Calu3 (cell line): ENCODE data around the gene CDC25C. TPM values are rescaled to one million over a fixed set of nuclear protein-coding genes. Genes with fewer than 3 reads are reported as not detected.

Experiments
- BruUV-seq: library from RNA; stranded (reverse); fragments of 400-500 nt; replicated peaks from 2 replicates; lab custom pipeline; 2021; lab: Mats Ljungman, UMichigan
- CTCF ChIA-PET: fragments of 300-600 bp; sonication (Branson Sonifier 250); formaldehyde crosslinking; loops from one replicate; lab custom pipeline; 2022; ENCODE audit warnings: antibody characterized with exemption; lab: Charles Lee
- DNase-seq: peaks from one replicate; pipeline ENCODE4 v3.0.0; 2022
- H3K27ac Mint-ChIP-seq: one replicate; pipeline ENCODE4 v1.8.0; 2022; ENCODE audit warnings: mixed read lengths; ENCODE audit not compliant: unreplicated experiment
- H3K27me3 Mint-ChIP-seq: one replicate; pipeline ENCODE4 v1.8.0; 2022; ENCODE audit warnings: mixed read lengths; ENCODE audit not compliant: unreplicated experiment
- H3K36me3 Mint-ChIP-seq: one replicate; pipeline ENCODE4 v1.8.0; 2022; ENCODE audit warnings: mild to moderate bottlenecking, moderate library complexity, mixed read lengths; ENCODE audit not compliant: insufficient read depth, unreplicated experiment
- H3K4me1 Mint-ChIP-seq: one replicate; pipeline ENCODE4 v1.8.0; 2022; ENCODE audit warnings: mild to moderate bottlenecking, low read depth, mixed read lengths; ENCODE audit not compliant: unreplicated experiment
- H3K4me3 Mint-ChIP-seq: one replicate; pipeline ENCODE4 v1.8.0; 2022; ENCODE audit warnings: mild to moderate bottlenecking, low read depth, moderate library complexity, mixed read lengths; ENCODE audit not compliant: unreplicated experiment
- H3K9me3 Mint-ChIP-seq: one replicate; pipeline ENCODE4 v1.8.0; 2022; ENCODE audit warnings: low read depth, mixed read lengths; ENCODE audit not compliant: unreplicated experiment
- intact Hi-C: fragments of 100-400 bp; cut with micrococcal nuclease; formaldehyde crosslinking; loops from one replicate; pipeline ENCODE4 v1.10.0; 2022; ENCODE audit not compliant: unreplicated experiment
- total RNA-seq: library from RNA; stranded (reverse); gene quantifications from 2 replicates; pipeline ENCODE4 v1.2.3, GENCODE V29; 2022
- TF ChIP-seq, protein P1 (sequence below): fragments of 200-600 bp; IDR thresholded peaks from one replicate; pipeline ENCODE4 v1.8.0; 2022; ENCODE audit warnings: antibody characterized with exemption; ENCODE audit not compliant: unreplicated experiment

Gene CDC25C
- total RNA-seq, 1 experiment from 2014 or later = 15.4 TPM

DNA sequence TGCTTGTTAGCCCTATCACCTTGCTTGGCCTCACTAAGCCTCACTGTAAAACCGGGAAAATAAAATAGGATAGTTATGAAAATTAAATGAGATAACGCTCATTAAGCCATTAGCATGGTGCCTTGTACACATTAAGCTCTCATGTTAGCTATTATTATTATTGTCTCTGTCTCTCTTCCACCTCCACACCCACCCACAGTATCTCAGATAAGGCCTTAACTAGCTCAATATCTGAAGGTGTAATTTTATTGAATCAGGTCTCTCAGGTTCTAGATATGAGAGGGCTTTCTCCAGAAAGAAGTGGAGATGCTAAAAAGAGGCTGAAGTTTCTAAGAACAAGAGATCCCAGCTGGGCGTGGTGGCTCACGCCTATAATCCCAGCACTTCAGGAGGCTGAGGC, 84.8 kb downstream of the CDC25C start:
- H3K27ac Mint-ChIP-seq = no peak overlapping the region
- H3K9me3 Mint-ChIP-seq = no peaks in the 10 kb centered on the region
- DNase-seq = no peak
- CTCF ChIA-PET = interaction anchor here (0.5 to 0.8 kb wide), 4 partner anchors 10 to 586 kb away, joined by 3 to 4 read pairs (median 3); no protein-coding TSS in a partner anchor
- no TSS peak for BruUV-seq
- TF ChIP-seq, protein P1, sequence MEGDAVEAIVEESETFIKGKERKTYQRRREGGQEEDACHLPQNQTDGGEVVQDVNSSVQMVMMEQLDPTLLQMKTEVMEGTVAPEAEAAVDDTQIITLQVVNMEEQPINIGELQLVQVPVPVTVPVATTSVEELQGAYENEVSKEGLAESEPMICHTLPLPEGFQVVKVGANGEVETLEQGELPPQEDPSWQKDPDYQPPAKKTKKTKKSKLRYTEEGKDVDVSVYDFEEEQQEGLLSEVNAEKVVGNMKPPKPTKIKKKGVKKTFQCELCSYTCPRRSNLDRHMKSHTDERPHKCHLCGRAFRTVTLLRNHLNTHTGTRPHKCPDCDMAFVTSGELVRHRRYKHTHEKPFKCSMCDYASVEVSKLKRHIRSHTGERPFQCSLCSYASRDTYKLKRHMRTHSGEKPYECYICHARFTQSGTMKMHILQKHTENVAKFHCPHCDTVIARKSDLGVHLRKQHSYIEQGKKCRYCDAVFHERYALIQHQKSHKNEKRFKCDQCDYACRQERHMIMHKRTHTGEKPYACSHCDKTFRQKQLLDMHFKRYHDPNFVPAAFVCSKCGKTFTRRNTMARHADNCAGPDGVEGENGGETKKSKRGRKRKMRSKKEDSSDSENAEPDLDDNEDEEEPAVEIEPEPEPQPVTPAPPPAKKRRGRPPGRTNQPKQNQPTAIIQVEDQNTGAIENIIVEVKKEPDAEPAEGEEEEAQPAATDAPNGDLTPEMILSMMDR = no peak
- H3K27me3 Mint-ChIP-seq = peaks cover 47% of the 10 kb centered on the region
- H3K4me1 Mint-ChIP-seq = no peaks in the 10 kb centered on the region
- intact Hi-C loops = no loop called here
- H3K36me3 Mint-ChIP-seq = no peaks in the 10 kb centered on the region
- H3K4me3 Mint-ChIP-seq = no peak overlapping the region

DNA sequence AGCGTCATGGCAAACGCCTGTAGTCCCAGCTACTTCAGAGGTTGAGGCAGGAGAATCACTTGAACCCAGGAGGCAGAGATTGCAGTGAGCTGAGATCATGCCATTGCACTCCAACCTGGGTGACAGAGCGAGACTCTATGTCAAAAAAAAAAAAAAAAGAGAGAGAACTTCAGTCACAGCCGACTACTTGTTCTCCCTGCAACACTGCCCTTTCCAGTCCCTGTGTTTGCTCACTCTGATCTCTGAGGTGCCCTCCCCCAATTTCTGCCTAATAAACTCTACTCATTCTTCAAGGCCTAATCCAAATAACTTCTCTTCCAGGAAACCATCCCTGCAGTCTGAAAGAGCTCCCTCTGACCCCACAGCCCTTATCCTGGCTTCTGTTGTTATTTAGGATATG, 85.3 kb downstream of the CDC25C start:
- Mint-ChIP-seq H3K4me1 (no peaks in the 10 kb centered on the region), H3K9me3 (no peaks in the 10 kb centered on the region), H3K27ac (no peak overlapping the region), H3K36me3 (no peaks in the 10 kb centered on the region), H3K4me3 (no peak overlapping the region), H3K27me3 (peaks cover 48% of the 10 kb centered on the region)
- DNase-seq = no peak
- intact Hi-C loops = no loop called here
- no TSS peak for BruUV-seq
- CTCF ChIA-PET = interaction anchor here (0.5 to 0.8 kb wide), 5 partner anchors 10 to 586 kb away, joined by 3 to 5 read pairs (median 3); no protein-coding TSS in a partner anchor
- TF ChIP-seq, protein P1 = no peak

DNA sequence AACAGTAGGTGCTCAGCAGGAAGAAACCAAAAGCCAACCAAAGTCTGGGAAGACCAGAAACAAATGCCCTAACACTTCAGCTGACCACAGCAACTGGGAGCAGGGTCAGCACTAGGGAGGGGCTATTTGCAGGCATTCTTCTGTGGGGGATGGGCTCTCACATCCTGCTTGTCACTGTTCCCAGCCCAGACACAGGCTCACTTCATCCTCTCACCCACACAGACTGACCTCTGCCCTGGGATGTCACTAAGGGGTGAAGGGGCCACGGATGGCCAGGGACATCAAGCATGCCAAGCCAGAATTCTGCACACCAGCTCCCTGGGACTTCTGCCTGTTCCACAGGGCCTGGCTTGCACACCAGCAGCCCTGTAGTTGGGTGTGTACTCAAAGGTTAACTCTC, 85.9 kb downstream of the CDC25C start:
- Mint-ChIP-seq H3K27ac (no peak overlapping the region), H3K4me3 (no peak overlapping the region), H3K4me1 (no peaks in the 10 kb centered on the region), H3K36me3 (no peaks in the 10 kb centered on the region), H3K27me3 (peaks cover 55% of the 10 kb centered on the region), H3K9me3 (no peaks in the 10 kb centered on the region)
- DNase-seq = no peak
- BruUV-seq = no TSS peak
- intact Hi-C loops = no loop called here
- CTCF ChIA-PET = interaction anchor here (0.7 to 0.8 kb wide), 3 partner anchors 9 to 251 kb away, joined by 3 to 5 read pairs (median 3); no protein-coding TSS in a partner anchor
- TF ChIP-seq, protein P1 = no peak

- Mint-ChIP-seq H3K4me1 (no peaks in the 10 kb centered on the region), H3K4me3 (no peak overlapping the region), H3K27ac (no peak overlapping the region), H3K36me3 (no peaks in the 10 kb centered on the region), H3K27me3 (peaks cover 74% of the 10 kb centered on the region), H3K9me3 (no peaks in the 10 kb centered on the region)
- no TSS peak for BruUV-seq
- DNase-seq = no peak
- intact Hi-C loops = no loop called here
- TF ChIP-seq, protein P1 = no peak
- CTCF ChIA-PET = interaction anchor here (1.3 kb wide), 1 partner anchor 39 kb away, joined by 4 read pairs; no protein-coding TSS in a partner anchor
These were observed 87.8 kb downstream of the CDC25C start for GRCh38 chr5:138243794-138244193.
